ENCODE results near the gene PUS7. TPM values are rescaled to one million over a fixed set of nuclear protein-coding genes. Genes with fewer than 3 reads are reported as not detected.

Gene PUS7
- total and polyA plus RNA-seq, 5 donors: 2.1 to 7.4 (median 5.7) TPM

- intact Hi-C loops (cut with DNase I): no loop called here
Observed at GRCh38 chr7:105497016-105497415, 25.1 kb downstream of the PUS7 start.

GRCh38 chr7:105496521-105496920 is 25.6 kb downstream of the PUS7 start:
- H3K9me3 ChIP-seq (ENCODE audit: control insufficient read depth, low read length): no peaks in the 10 kb centered on the region
- DNase-seq (no peak), ATAC-seq (peak in 1 of 2 donors; percentile 65)
- H3K27ac ChIP-seq (ENCODE audit: low read length): no peak overlapping the region
- no peak overlapping the region for H3K4me3 ChIP-seq (ENCODE audit: low read length)
- 31% methylated on average over 2 of the region's 2 CpGs for WGBS
- no peaks in the 10 kb centered on the region for H3K4me1 ChIP-seq (ENCODE audit: control insufficient read depth, insufficient read depth, low read length)
- intact Hi-C loops (cut with DNase I): no loop called here
- H3K27me3 ChIP-seq (ENCODE audit: control insufficient read depth, insufficient read depth): no peaks in the 10 kb centered on the region

More at GRCh38 chr7:105497016-105497415, 25.1 kb downstream of the PUS7 start:
- ATAC-seq: peak in 1 of 2 donors; percentile 6
- H3K4me1 ChIP-seq (ENCODE audit: control insufficient read depth, insufficient read depth, low read length): no peaks in the 10 kb centered on the region
- H3K9me3 ChIP-seq (ENCODE audit: control insufficient read depth, low read length): no peaks in the 10 kb centered on the region
- WGBS: 75% methylated on average over 5 of the region's 5 CpGs
- DNase-seq: no peak
- H3K27ac ChIP-seq (ENCODE audit: low read length): no peak overlapping the region
- no peaks in the 10 kb centered on the region for H3K27me3 ChIP-seq (ENCODE audit: control insufficient read depth, insufficient read depth)
- no peak overlapping the region for H3K4me3 ChIP-seq (ENCODE audit: low read length)

GRCh38 chr7:105493923-105494315 is 28.2 kb downstream of the PUS7 start:
- Histone ChIP-seq H3K4me1 (ENCODE audit: control insufficient read depth, insufficient read depth, low read length) (no peaks in the 10 kb centered on the region), H3K27ac (ENCODE audit: low read length) (no peak overlapping the region), H3K9me3 (ENCODE audit: control insufficient read depth, low read length) (no peaks in the 10 kb centered on the region), H3K27me3 (ENCODE audit: control insufficient read depth, insufficient read depth) (no peaks in the 10 kb centered on the region), H3K4me3 (ENCODE audit: low read length) (no peak overlapping the region)
- DNase-seq (no peak), ATAC-seq (peak in 1 of 2 donors; percentile 29)
- 85% methylated on average over 5 of the region's 5 CpGs for WGBS
- intact Hi-C loops (cut with DNase I): no loop called here

GRCh38 chr7:105493196-105493922 is 28.7 kb downstream of the PUS7 start:
- WGBS: 75% methylated on average over 7 of the region's 7 CpGs
- DNase-seq: no peak
- Histone ChIP-seq H3K4me3 (ENCODE audit: low read length) (no peak overlapping the region), H3K9me3 (ENCODE audit: control insufficient read depth, low read length) (no peaks in the 10 kb centered on the region), H3K27me3 (ENCODE audit: control insufficient read depth, insufficient read depth) (no peaks in the 10 kb centered on the region), H3K4me1 (ENCODE audit: control insufficient read depth, insufficient read depth, low read length) (no peaks in the 10 kb centered on the region), H3K27ac (ENCODE audit: low read length) (no peak overlapping the region)
- intact Hi-C loops (cut with DNase I): no loop called here
- ATAC-seq: peak in 1 of 2 donors; percentile 47

- 93% methylated on average over 3 of the region's 3 CpGs for WGBS
- intact Hi-C loops (cut with DNase I): loop anchor here in 1 of 4 donors (10.0 kb wide), 1 partner anchor 345 kb away; no protein-coding TSS in a partner anchor
- ATAC-seq: no peak
- no peak for DNase-seq
- no peak overlapping the region for H3K4me3 ChIP-seq (ENCODE audit: low read length)
- no peaks in the 10 kb centered on the region for H3K9me3 ChIP-seq (ENCODE audit: control insufficient read depth, low read length)
- no peak overlapping the region for H3K27ac ChIP-seq (ENCODE audit: low read length)
- H3K27me3 ChIP-seq (ENCODE audit: control insufficient read depth, insufficient read depth): no peaks in the 10 kb centered on the region
- peaks cover 1% of the 10 kb centered on the region for H3K4me1 ChIP-seq (ENCODE audit: control insufficient read depth, insufficient read depth, low read length)
Observed at GRCh38 chr7:105489409-105489808, 32.7 kb downstream of the PUS7 start.

- Histone ChIP-seq H3K4me1 (ENCODE audit: control insufficient read depth, insufficient read depth, low read length) (peaks cover 1% of the 10 kb centered on the region), H3K4me3 (ENCODE audit: low read length) (no peak overlapping the region), H3K27ac (ENCODE audit: low read length) (no peak overlapping the region), H3K27me3 (ENCODE audit: control insufficient read depth, insufficient read depth) (no peaks in the 10 kb centered on the region), H3K9me3 (ENCODE audit: control insufficient read depth, low read length) (no peaks in the 10 kb centered on the region)
- DNase-seq (peak in 2 of 3 donors; percentile 39 to 48), ATAC-seq (peak; percentile 87 to 98)
- intact Hi-C loops (cut with DNase I): loop anchor here in 1 of 4 donors (10.0 kb wide), 1 partner anchor 343 kb away; no protein-coding TSS in a partner anchor
- WGBS: 43% methylated on average over 6 of the region's 6 CpGs
Observed at GRCh38 chr7:105487579-105488571, 34.2 kb downstream of the PUS7 start.

- no peak for ATAC-seq
Observed at GRCh38 chr7:105480931-105481330, 41.1 kb downstream of the PUS7 start.

GRCh38 chr7:105478606-105479005 is 43.5 kb downstream of the PUS7 start:
- intact Hi-C loops (cut with DNase I): no loop called here
- DNase-seq: no peak
- Histone ChIP-seq H3K27me3 (ENCODE audit: control insufficient read depth, insufficient read depth) (no peaks in the 10 kb centered on the region), H3K27ac (ENCODE audit: low read length) (no peak overlapping the region), H3K4me3 (ENCODE audit: low read length) (no peak overlapping the region), H3K9me3 (ENCODE audit: control insufficient read depth, low read length) (no peaks in the 10 kb centered on the region), H3K4me1 (ENCODE audit: control insufficient read depth, insufficient read depth, low read length) (no peaks in the 10 kb centered on the region)
- ATAC-seq: no peak
- WGBS: 84% methylated on average over 5 of the region's 5 CpGs

More at GRCh38 chr7:105480931-105481330, 41.1 kb downstream of the PUS7 start:
- intact Hi-C loops (cut with DNase I): loop anchor here in 1 of 4 donors (10.0 kb wide), 1 partner anchor 336 kb away; no protein-coding TSS in a partner anchor
- H3K27me3 ChIP-seq (ENCODE audit: control insufficient read depth, insufficient read depth): no peaks in the 10 kb centered on the region
- H3K4me1 ChIP-seq (ENCODE audit: control insufficient read depth, insufficient read depth, low read length): no peaks in the 10 kb centered on the region
- no peaks in the 10 kb centered on the region for H3K9me3 ChIP-seq (ENCODE audit: control insufficient read depth, low read length)
- H3K4me3 ChIP-seq (ENCODE audit: low read length): no peak overlapping the region
- DNase-seq: no peak
- WGBS: 95% methylated on average over 4 of the region's 4 CpGs
- H3K27ac ChIP-seq (ENCODE audit: low read length): no peak overlapping the region

- H3K27ac ChIP-seq (ENCODE audit: low read length): no peak overlapping the region
- no peaks in the 10 kb centered on the region for H3K9me3 ChIP-seq (ENCODE audit: control insufficient read depth, low read length)
- intact Hi-C loops (cut with DNase I): no loop called here
- DNase-seq (no peak), ATAC-seq (no peak)
- 98% methylated on average over 2 of the region's 2 CpGs for WGBS
- no peaks in the 10 kb centered on the region for H3K4me1 ChIP-seq (ENCODE audit: control insufficient read depth, insufficient read depth, low read length)
- no peaks in the 10 kb centered on the region for H3K27me3 ChIP-seq (ENCODE audit: control insufficient read depth, insufficient read depth)
- H3K4me3 ChIP-seq (ENCODE audit: low read length): no peak overlapping the region
Observed at GRCh38 chr7:105477908-105478307, 44.2 kb downstream of the PUS7 start.

GRCh38 chr7:105474045-105474444 is 48.0 kb downstream of the PUS7 start:
- Histone ChIP-seq H3K27ac (ENCODE audit: low read length) (no peak overlapping the region), H3K27me3 (ENCODE audit: control insufficient read depth, insufficient read depth) (no peaks in the 10 kb centered on the region), H3K9me3 (ENCODE audit: control insufficient read depth, low read length) (no peaks in the 10 kb centered on the region), H3K4me3 (ENCODE audit: low read length) (no peak overlapping the region), H3K4me1 (ENCODE audit: control insufficient read depth, insufficient read depth, low read length) (no peaks in the 10 kb centered on the region)
- WGBS: 87% methylated on average over 1 of the region's 1 CpG
- ATAC-seq (no peak), DNase-seq (no peak)
- intact Hi-C loops (cut with DNase I): no loop called here

GRCh38 chr7:105473163-105473562 is 48.9 kb downstream of the PUS7 start:
- no peaks in the 10 kb centered on the region for H3K27me3 ChIP-seq (ENCODE audit: control insufficient read depth, insufficient read depth)
- ATAC-seq (no peak), DNase-seq (no peak)
- no peaks in the 10 kb centered on the region for H3K9me3 ChIP-seq (ENCODE audit: control insufficient read depth, low read length)
- no peaks in the 10 kb centered on the region for H3K4me1 ChIP-seq (ENCODE audit: control insufficient read depth, insufficient read depth, low read length)
- intact Hi-C loops (cut with DNase I): no loop called here
- H3K27ac ChIP-seq (ENCODE audit: low read length): no peak overlapping the region
- 94% methylated on average over 4 of the region's 4 CpGs for WGBS
- H3K4me3 ChIP-seq (ENCODE audit: low read length): no peak overlapping the region
